ENCODE measurements around the gene SPATA21.

SPATA21 gene

DNA sequence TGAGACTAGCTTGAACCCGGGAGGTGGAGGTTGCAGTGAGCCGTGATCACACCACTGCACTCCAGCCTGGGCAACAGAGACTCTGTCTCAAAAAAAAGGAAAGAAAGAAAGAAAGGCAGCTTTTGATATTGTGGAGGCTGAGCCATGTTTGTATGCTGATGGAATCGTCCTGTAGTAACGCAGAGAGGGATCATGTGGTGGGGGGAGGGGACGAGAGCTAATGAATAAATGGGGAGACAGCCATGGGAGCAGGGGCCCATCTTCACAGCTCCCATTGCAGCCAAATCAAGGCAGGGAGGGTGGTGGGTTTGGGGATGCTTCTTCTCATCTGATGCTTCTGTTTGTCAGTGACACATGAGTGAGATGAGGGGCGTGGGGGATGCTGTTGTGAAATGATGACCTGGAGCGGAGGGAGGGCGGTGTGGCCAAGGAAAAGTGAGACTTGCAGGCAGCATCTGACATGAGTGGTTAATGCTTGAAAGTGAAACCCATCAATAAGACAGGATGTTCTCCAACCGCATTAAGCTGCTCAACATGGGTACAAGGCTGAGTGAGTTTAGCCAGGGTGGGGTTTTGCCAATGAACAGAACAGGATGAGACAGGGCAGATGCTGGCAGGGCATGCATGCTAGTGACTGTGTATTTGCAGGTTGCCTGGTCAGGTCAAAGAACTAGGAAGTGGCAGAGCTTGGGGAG lies 16.7 kb downstream of the SPATA21 start:
- no peak for DNase-seq (ENCODE audit: low spot score)

DNA sequence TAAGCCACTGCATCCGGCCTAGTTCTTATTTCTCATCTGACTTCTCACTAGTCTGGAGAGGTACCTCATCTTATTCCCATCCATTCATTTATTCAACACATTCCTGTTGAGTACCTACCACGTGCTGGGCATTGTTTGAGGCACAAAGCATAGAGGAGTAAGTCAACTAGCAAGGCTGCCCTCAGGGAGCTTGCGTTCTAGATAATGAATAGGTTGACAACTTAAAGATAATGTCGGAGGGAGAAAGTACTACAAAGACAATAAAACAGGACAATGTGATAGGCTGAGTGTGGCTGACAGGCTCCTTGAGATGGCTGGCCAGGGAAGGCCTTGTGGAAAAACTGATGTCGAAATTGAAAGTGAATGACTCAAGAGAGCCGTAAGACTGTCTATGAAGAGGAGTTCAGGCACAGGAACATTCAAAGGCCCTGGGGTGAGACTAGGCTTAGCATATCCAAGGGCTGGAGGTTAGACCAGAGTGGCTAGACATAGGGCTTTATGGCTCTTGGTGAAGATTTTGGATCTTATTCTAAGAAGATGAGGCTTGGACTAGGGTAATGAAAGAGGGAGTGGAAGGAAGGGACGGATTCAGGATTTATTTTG lies 18.3 kb downstream of the SPATA21 start:
- no peak for DNase-seq (ENCODE audit: low spot score)

DNA sequence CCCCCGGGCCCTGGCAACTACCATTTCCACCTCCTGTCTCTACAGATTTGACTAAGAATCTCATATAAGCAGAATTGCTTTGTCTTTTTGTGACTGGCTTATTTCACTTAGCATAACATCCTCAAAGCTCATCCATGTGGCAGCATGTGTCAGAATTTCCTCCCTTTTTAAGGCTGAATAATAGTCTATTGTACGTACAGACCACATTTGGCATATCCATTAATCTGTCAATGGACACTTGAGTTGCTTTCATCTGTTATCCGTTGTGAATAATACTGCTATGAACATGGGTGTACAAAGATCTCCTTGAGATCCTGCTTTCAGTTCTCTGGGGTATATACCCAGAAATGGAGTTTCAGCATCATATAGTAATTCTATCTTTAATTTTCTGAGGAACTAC lies 24.0 kb downstream of the SPATA21 start:
- DNase-seq (ENCODE audit: low spot score): no peak

DNA sequence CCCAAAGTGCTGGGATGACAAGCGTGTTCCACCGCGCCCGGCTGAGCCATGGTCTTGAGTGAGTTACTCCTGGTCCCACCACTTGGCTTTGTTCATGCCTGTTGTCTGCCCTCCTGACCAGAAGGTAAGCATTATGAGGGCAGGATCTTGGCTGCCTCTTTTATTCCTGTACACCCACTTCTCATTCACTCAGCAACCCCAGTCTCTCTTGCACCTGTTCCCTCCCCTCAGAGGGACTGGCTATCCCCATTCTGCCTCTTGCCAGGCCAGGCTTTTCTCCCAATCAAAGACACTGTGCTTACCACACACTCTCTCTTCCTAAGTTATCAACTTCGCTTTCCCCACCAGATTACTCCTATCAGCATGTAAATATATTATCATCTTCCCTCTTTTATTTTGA lies 26.4 kb downstream of the SPATA21 start:
- no peak for DNase-seq (ENCODE audit: low spot score)

DNA sequence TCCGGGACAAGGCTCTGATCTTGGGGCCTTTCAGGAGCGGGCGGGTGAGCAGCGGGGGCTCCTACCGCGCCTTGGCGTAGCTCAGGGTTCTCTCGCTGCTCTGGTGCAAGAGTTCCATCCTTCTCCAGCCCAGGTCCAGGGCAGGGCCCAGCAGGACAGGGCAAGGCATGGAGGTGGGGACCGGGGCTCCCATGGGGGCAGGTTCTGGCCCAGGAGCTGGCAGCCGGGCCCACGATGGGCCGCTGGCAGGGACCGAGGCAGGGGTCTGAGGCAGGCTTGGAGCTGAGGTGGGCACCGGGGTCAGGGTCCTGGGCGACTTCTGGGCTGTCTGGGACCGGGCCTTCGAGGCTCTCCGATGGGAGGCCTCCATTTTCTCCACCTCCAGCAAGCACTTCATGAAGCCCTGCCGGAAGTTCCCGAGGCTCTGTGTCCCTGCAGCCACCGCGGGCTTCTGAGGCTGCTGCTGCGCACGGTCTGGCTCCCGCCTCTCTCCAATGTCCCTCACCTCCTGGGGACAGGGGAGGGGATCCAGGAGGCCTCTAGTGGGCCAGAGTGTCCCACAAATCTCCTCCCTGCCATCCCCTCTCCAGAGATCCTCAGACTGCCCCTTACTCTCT lies 27.6 kb downstream of the SPATA21 start:
- DNase-seq (ENCODE audit: low spot score): no peak

DNA sequence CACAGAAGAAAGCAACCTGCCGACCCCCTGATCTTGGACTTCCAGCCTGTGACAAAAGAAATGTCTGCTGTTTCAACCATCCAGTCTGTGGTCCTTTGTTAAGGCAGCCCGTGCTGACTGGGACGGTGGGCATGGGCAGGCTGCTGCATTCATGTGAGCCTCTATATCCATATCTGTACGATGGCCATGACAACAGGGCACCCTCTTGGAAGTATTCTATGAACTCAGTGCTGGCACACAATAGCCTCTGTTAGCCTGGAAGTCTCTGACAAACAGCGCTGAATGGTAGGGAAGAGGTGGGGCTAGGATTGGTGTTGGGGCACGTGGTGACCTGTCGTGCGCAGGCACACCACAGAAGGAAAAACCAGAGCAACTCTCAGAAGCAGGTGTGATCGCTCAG lies 30.4 kb downstream of the SPATA21 start:
- no peak for DNase-seq (ENCODE audit: low spot score)

DNA sequence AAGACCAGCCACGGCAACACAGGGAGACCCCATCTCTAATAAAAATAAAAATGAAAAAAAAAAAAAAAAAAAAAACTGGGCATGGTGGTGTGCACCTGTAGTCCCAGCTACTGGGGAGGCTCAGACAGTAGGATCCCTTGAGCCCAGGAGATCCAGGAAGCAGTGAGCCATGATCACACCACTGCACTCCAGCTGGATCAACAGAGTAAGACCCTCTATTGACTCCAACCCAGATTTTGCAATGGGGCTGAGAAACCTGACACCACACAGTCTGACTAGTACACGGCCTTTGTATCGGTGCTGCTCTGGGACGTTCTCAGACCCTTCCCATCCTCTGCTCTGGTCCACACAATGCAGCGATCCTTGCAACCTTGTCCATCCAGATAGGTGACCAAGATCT lies 31.8 kb downstream of the SPATA21 start:
- no peak for DNase-seq (ENCODE audit: low spot score)

DNA sequence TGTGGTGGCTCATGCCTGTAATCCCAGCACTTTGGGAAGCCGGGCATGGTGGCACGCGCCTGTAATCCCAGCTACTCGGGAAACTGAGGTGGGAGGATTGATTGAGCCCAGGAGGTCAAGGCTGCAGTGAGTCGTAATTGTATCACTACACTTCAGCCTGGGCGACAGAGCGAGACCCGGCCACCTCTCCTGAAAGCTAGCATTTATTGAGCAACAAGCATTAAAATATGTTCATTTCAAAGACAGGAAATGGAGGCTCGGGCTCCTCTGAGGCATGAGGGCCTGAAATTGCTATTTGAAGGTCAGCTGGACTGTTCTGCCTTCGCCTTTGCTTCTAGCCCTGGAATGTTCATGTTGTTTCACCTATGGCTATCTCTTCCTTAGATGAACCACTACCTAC lies 34.5 kb downstream of the SPATA21 start:
- no peak for DNase-seq (ENCODE audit: low spot score)

DNA sequence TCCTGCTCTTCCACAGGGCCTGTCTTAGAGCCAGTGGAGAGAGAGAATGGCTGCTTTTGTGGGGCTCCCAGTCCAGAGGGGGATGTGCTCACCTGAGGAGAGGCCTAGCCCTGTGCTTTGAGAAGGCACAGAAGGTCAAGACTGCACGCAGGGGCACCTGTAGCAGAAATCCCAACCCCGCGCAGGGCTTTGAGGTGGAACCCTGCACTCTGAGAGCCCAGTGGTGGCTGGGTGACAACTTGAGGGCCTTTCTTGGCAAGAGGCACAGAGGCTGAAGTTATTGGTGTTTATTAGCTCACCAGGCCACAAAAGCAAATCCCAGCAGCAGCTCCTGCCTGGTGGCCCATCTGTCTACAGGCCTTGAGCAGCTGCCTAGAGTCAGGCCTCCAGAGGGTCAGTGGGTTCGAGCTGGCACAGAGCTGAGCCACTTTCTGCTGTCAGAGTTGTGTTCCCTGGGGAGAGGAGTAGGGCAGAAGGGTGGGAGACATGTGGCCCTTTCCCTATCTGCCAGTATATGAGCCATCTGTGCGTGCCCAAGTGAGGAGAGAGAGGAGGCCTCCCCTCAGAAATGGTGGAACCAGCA lies 38.8 kb downstream of the SPATA21 start:
- DNase-seq (ENCODE audit: low spot score): no peak

DNA sequence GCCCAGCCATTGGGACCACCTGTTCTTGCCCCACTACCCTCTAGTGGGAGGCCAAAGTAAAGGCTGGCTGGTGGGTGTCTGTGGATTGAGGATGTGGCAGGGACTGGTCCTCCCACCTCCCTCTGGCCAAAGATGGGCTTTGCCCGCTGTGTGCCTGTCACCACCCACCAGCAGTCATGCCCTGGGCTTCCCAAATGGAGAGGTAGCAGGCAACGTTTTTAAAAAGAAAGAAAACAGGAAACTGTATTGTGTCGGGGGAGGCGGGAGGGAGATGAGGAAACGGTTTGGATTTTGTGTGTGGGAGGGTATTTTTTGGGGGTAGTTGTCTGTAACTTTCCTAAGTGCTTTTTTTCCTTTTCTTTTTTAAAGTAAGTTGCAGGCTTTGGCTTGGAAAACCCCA lies 40.1 kb downstream of the SPATA21 start:
- DNase-seq (ENCODE audit: low spot score): no peak

DNA sequence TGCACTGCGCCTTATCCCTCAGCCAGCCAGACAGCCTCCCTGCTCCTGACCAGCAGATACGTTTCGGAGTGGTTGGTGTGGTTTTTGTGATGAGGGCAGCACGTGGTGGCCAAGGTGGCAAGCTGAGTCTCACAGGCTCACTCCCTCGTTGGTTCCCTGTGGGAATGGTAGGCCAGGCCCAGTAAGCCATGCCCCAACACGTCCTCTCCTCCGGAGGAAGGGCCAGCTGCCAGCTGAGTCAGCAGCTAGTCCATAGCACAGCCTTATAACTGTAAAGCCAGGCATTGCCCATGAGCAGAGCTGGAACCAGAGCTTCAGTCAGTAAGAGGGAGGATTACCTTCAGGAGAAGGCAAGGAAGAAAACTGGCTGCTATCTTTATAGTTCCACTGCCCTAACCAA lies 40.6 kb downstream of the SPATA21 start:
- DNase-seq (ENCODE audit: low spot score): no peak

DNA sequence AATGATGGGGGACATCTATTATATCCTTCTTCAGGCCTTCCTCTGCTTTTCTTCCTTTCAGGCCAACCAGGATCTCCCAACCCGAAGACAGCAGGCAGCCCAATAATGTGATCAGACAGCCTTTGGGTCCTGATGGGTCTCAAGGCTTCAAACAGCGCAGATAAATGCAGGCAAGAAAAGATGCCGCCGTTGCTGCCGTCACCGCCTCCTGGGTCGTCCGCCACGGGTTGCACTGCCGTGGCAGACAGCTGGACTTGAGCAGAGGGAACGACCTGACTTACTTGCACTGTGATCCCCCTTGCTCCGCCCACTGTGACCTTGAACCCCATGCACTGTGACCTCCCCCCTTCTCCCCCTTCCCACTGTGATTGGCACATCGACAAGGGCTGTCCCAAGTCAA lies 42.2 kb downstream of the SPATA21 start:
- DNase-seq (ENCODE audit: low spot score): no peak

DNA sequence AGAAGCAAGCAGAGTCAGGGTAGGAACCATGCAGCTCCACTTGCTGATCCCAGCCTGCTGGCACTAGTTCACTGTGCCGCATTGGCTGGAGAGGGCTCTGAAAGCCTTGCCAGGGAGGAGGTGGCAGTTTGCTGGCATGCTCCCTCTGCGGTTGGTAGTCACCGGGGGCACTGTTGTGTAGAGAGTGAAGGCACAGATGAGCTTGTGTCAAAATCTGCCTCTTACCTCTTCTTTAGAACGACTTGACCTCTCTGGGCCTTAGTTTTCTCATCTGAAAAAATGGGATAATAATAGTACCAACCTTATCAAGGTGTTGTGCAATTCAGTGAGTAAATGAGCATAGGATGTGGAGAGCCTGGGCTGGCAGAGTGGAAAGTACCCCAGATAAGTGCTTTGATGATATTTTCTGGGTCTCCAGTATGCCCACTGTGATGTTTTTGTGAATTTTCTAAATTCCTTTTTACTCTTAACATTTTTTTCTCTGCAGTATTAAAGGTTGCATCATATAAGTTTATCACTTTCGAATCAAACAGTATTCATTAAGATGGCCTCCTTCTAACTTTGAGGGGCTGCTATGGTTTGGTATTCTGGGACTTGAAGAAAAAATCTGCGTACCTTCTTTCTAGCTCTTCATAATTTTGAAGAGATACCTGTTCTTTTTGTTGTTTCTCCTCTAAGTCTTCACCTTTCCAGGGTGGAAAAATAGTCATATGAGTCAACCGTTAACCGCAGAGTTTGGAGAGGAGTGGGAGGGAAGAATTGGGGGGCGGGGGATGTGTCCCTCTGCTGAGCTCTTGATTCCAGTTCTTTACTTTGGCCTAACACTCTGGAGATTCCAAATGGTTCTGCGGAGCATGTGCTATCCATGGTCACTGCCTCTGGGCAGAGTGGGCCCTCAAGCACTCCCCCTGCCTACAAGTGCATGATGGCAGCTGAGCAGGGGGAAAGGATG lies 43.4 kb downstream of the SPATA21 start:
- DNase-seq (ENCODE audit: low spot score): peak; percentile 45

DNA sequence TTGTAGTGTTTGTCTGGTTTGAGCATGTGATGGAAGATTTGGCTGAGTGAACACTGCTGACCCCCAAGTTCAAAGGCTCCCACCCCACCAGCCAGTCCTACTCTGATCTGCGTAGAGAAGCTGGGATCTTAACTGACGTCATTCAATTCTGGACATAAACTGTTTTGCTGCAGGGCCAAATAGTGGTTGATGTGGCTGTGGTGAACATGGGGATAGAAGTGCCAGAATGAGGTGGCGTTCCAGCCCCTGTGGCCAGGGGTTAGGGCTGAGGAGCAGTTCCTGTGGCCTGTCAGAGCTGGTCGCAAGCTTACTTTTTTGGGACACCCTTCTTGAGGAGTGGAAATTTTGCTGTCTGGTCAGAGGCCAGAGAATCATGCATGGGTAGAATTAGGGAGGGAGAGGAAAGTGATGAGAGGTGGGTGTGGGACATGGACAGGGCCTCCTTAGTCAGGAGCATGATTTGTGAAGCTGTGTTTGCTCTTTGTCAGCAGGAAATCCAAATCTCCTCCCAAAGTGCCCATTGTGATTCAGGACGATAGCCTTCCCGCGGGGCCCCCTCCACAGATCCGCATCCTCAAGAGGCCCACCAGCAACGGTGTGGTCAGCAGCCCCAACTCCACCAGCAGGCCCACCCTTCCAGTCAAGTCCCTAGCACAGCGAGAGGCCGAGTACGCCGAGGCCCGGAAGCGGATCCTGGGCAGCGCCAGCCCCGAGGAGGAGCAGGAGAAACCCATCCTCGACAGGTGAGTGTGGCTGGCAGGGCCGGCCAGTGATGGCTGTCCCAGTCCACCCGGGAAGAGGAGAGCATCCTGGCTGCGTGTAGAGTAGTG lies 44.3 kb downstream of the SPATA21 start:
- no peak for DNase-seq (ENCODE audit: low spot score)

DNA sequence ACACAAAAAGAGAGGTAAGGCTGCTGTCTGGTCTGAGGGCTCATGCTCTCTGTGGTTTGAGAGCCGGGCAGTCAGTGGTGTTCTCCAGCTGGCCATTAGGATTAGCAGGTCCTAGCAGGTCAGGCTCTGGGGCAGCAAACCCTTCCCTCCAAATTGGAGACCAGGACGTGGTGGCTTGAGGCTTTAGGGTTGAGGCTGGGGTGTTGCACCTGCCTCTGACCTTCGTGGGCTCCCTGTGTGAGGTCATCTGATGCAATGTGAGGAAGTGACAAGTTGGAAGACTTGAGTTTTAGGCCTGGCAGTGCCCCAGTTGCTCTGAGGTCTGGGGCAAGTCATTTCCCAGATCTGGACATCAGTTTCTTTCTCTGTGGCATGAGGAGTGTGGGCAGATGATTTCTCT lies 45.8 kb downstream of the SPATA21 start:
- DNase-seq (ENCODE audit: low spot score): no peak

DNA sequence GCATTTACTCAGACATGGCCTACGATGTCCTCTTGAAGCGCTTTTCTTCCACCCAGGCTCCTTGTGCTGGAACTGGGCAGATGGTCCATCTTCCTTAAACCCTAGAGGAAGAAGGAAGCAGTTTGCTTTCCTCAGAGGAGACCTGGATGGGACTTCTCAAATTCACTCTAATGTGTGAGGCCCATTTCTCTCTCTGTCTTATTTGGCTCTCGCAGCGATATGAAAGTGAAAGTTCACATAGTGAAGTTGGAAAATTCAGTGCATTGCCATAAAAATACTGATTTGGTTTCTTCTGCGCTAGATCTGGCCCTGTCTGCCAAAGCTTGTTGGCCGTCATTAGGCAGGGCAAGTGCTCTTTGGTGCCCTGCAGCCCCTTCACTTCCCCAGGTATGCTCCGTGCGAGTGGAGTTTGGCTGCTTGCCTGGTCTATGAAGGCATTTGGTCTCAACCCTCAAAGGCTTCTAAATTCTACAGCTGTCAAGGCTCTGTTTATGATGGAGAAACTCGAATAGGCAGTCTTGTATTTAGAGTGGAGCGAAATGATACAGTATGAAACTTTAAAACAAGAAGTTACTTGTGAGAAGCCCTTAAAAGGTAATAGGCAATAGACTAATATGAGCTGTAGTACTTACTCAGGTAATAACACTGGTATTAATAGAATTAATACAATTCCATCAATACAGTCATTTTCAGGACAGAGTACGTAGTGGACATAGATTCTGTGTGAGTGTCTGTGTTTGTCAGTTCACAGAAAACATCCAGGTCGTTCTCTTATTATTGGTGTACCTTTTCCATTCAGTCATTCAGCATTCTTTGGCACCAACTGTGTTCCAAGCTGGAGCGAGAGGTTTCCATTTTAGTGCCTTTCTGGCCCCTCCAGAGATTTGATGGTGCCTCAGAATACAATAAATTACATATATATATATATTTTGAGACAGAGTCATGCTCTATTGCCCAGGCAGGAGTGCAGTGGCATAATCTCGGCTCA lies 49.7 kb downstream of the SPATA21 start:
- no peak for DNase-seq (ENCODE audit: low spot score)

DNA sequence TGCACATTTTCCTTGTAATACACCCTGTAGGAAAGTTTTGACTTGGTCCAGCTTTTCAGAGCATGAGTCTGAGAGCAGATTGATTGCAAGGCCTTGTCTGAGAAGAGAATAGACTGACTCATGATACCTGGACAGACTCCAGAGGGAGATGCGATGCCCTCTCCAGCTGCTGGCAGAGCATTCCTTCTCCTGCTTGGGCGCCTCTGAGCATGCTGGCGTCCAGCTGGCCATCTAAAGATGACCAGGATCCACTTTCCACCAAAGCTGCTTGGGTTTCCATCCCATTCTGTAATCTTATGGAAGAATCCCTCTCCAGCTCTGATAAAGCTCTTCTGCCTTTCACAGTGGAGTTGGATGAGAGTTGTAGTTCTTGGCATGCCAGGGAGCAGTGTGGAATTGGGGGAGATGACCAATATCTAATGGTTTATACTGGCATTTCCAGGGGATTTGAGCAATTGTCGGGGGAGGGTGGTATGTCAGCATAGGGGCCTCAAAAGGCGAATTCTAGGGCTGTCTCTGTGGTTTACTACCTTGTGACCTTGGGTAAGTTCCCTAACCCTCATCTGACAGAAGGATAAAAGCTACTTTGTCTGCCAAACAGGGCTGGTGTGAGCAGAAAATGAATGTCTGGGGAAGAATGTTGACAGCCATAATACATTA lies 50.6 kb downstream of the SPATA21 start:
- peak; percentile 31 for DNase-seq (ENCODE audit: low spot score)

DNA sequence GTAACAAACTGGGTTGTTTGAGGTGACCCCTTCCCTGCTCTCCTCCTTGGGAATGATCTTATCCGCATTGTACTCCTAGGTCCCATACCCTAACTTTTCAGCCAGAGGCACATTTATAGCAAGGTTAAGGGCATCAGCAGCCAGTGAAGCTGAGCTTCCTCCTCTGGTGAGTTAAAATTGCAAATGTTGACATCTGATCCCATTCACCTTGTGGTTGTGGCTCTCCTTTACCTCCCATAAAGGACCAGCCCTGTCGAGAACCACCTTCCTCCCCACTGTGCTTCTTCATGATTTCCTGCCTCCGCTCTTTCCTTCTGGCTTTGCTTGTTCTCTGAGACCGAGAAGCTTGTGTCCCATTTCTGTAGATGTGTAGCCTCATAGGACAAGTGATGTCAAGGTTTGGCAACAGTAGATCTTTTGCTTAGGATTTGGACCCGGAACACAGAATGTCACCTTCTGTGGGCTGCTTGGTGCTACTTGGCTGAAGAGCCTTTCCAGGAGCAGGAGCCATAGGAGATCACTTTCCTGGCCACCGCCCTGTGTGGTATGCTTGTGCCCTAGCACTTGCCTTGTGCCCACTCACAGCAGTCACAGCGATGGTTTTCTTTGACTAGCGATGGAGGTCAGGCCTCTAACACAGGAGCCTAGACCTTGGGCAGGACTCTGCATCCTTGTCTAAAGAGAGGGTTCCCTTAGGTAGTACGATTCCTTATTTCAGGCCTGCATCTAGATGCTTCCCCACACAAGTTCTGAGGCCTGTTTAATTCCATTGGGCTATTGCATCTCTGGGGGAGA lies 51.4 kb downstream of the SPATA21 start:
- no peak for DNase-seq (ENCODE audit: low spot score)

DNA sequence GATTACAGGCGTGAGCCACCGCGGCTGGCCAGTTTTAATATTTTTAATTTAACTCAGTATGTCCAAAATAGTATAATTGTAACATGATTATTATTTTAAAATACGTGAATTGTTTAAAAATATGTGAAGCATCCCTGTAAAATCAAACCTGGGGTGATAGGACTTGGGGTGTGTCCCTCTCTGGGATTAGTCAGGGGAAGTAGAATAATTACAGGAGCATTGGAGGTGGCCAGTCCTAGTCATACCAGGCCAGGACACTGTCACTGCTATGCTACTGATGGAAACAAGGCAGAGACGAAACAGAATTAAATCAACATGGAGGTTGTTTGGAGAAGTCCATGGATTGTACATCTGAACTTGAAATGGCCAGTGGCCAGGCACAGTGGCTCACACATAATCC lies 53.3 kb downstream of the SPATA21 start:
- DNase-seq (ENCODE audit: low spot score): no peak
